PFSK-1 (cell line): Measurements from ENCODE around the gene SPATA16.

Experiments
- POLR2AphosphoS5 ChIP-seq: IDR thresholded peaks from 2 replicates; pipeline ENCODE4 v1.6.1; 2012; ENCODE audit warnings: low read depth, mild to moderate bottlenecking, control low read depth, low read length, moderate library complexity
- REST ChIP-seq, 2 experiments: IDR thresholded peaks; 2 replicates each; pipeline versions ENCODE4 v1.6.1 to v1.8.0; 2011 to 2012; ENCODE audit warnings: low read depth in 2 of 2, low read length in 2 of 2, control low read depth in 1 of 2, inconsistent platforms in 1 of 2, mild to moderate bottlenecking in 1 of 2, moderate library complexity in 1 of 2; ENCODE audit not compliant: insufficient read depth in 1 of 2
- TAF1 ChIP-seq: IDR thresholded peaks from 2 replicates; pipeline ENCODE4 v1.6.1; 2012; ENCODE audit warnings: low read length, control low read depth, borderline replicate concordance; ENCODE audit not compliant: insufficient read depth

GRCh38 chr3:172846706-172847105 is 294.3 kb downstream of the SPATA16 start:
- TF ChIP-seq REST (IDR thresholded peaks at IDR 0.05; ENCODE audit: insufficient read depth in 1 of 2, low read depth in 2 of 2, low read length in 2 of 2), result no peak
- TF ChIP-seq POLR2AphosphoS5, result no peak
- no peak for TF ChIP-seq TAF1
